Muscle layer of colon (tissue), 2 donors: ENCODE results near the gene CDC42BPB.

Experiments
- H3K27ac ChIP-seq: one replicate; pipeline ENCODE4 v1.7.0; 2013; ENCODE audit warnings: low read depth, mild to moderate bottlenecking, low read length, moderate library complexity
- H3K27me3 ChIP-seq, 2 donors: one replicate each; pipeline ENCODE4 v1.7.0; 2013; ENCODE audit warnings: low read length in 2 of 2, mild to moderate bottlenecking in 2 of 2; ENCODE audit not compliant: insufficient read depth in 2 of 2, control insufficient read depth in 1 of 2
- H3K36me3 ChIP-seq: one replicate; pipeline ENCODE4 v1.7.0; 2013; ENCODE audit warnings: mild to moderate bottlenecking, low read length; ENCODE audit not compliant: insufficient read depth
- H3K4me1 ChIP-seq: one replicate; pipeline ENCODE4 v1.7.0; 2013; ENCODE audit warnings: mild to moderate bottlenecking, low read length; ENCODE audit not compliant: insufficient read depth
- H3K4me3 ChIP-seq, 2 donors: one replicate each; pipeline ENCODE4 v1.7.0; 2013; ENCODE audit warnings: low read length in 2 of 2, low read depth in 1 of 2, mild to moderate bottlenecking in 1 of 2, moderate library complexity in 1 of 2
- H3K9ac ChIP-seq: one replicate; pipeline ENCODE4 v1.7.0; 2013; ENCODE audit warnings: low read length
- H3K9me3 ChIP-seq: one replicate; pipeline ENCODE4 v1.7.0; 2013; ENCODE audit warnings: mild to moderate bottlenecking, low read length
- donor health status: abdominal sarcoma.
- donor health status: Adenocarcinoma of cecum.

The CDC42BPB gene

DNA sequence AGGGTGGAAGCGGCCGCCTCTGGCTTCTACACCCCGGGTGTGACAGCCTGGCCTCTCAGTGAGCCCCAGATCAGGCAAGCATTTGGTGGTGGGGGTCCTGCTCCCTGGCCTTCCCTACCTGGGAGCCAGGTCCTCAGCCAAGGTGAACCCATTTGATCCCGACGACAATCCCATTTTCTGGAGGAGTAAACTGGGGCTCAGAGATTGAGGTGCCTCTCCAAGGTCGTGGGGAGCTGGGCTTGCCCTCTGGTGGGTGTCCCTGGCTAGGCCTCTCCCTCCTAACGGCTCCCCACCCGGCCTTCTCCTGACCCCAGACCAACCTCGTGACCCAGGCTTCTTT is 34.5 kb upstream of the CDC42BPB start:
- peak overlapping the region; percentile 14 to 54 for H3K4me3 ChIP-seq
- H3K27ac ChIP-seq, result no peak overlapping the region
- peaks cover 0 to 8% of the 10 kb centered on the region in 2 donors for H3K27me3 ChIP-seq
- no peaks in the 10 kb centered on the region for H3K9me3 ChIP-seq
- peaks cover 3% of the 10 kb centered on the region for H3K4me1 ChIP-seq
- H3K9ac ChIP-seq, result no peak overlapping the region
- H3K36me3 ChIP-seq, result no peaks in the 10 kb centered on the region

GRCh38 chr14:103091041-103091882 is 33.9 kb upstream of the CDC42BPB start:
- no peak overlapping the region for H3K9ac ChIP-seq
- peaks cover 0 to 8% of the 10 kb centered on the region in 2 donors for H3K27me3 ChIP-seq
- H3K4me1 ChIP-seq, result peaks cover 3% of the 10 kb centered on the region
- no peaks in the 10 kb centered on the region for H3K9me3 ChIP-seq
- peak overlapping the region; percentile 14 to 54 for H3K4me3 ChIP-seq
- H3K27ac ChIP-seq, result no peak overlapping the region
- no peaks in the 10 kb centered on the region for H3K36me3 ChIP-seq

- H3K36me3 ChIP-seq, result no peaks in the 10 kb centered on the region
- no peak overlapping the region for H3K9ac ChIP-seq
- no peak overlapping the region for H3K27ac ChIP-seq
- H3K9me3 ChIP-seq, result no peaks in the 10 kb centered on the region
- H3K27me3 ChIP-seq, result peaks cover 0 to 12% of the 10 kb centered on the region in 2 donors
- peak overlapping the region in 1 of 2 donors; percentile 14 for H3K4me3 ChIP-seq
- peaks cover 3% of the 10 kb centered on the region for H3K4me1 ChIP-seq
These were observed 33.2 kb upstream of the CDC42BPB start for GRCh38 chr14:103090481-103091020.

- peaks cover 3% of the 10 kb centered on the region for H3K4me1 ChIP-seq
- no peak overlapping the region for H3K9ac ChIP-seq
- H3K27me3 ChIP-seq, result peaks cover 0 to 21% of the 10 kb centered on the region in 2 donors
- H3K4me3 ChIP-seq, result no peak overlapping the region
- no peaks in the 10 kb centered on the region for H3K9me3 ChIP-seq
- H3K36me3 ChIP-seq, result no peaks in the 10 kb centered on the region
- H3K27ac ChIP-seq, result no peak overlapping the region
These were observed 32.3 kb upstream of the CDC42BPB start for GRCh38 chr14:103089386-103090335.

GRCh38 chr14:103088921-103089320 is 31.6 kb upstream of the CDC42BPB start:
- no peak overlapping the region for H3K27ac ChIP-seq
- H3K27me3 ChIP-seq, result peaks cover 0 to 29% of the 10 kb centered on the region in 2 donors
- peaks cover 3% of the 10 kb centered on the region for H3K4me1 ChIP-seq
- no peak overlapping the region for H3K9ac ChIP-seq
- H3K4me3 ChIP-seq, result no peak overlapping the region
- no peaks in the 10 kb centered on the region for H3K36me3 ChIP-seq
- no peaks in the 10 kb centered on the region for H3K9me3 ChIP-seq

DNA sequence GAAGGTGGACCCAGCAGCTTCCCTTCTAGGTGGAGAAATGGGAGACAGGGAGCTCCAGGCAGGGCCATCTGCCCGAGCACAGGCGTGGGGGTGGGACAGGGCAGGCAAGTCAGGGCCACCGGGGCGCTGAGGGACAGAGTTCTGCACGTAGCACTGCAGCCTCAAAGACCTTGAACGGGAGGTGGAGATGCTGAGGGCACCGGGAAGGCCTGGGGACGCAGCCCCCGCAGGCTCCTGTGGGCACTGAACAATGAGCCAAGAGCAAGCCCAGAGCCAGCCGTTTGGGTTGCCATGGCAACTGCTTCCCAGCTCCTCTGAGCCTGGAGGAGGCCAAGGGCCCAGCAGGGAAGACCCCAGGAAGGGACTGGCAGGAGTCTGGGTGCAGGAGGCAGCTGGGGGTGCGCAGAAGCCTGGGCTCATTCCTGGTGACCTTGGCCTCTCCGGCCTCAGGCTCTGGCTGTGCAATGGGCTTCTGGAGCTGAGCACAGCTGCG is 30.0 kb upstream of the CDC42BPB start:
- no peak overlapping the region for H3K27ac ChIP-seq
- peaks cover 0 to 36% of the 10 kb centered on the region in 2 donors for H3K27me3 ChIP-seq
- no peak overlapping the region for H3K4me3 ChIP-seq
- H3K36me3 ChIP-seq, result no peaks in the 10 kb centered on the region
- no peaks in the 10 kb centered on the region for H3K9me3 ChIP-seq
- H3K4me1 ChIP-seq, result peaks cover 3% of the 10 kb centered on the region
- no peak overlapping the region for H3K9ac ChIP-seq

GRCh38 chr14:103086771-103087342 is 29.5 kb upstream of the CDC42BPB start:
- H3K9ac ChIP-seq, result no peak overlapping the region
- peaks cover 3% of the 10 kb centered on the region for H3K4me1 ChIP-seq
- H3K9me3 ChIP-seq, result no peaks in the 10 kb centered on the region
- H3K4me3 ChIP-seq, result no peak overlapping the region
- no peak overlapping the region for H3K27ac ChIP-seq
- peaks cover 0 to 36% of the 10 kb centered on the region in 2 donors for H3K27me3 ChIP-seq
- no peaks in the 10 kb centered on the region for H3K36me3 ChIP-seq

DNA sequence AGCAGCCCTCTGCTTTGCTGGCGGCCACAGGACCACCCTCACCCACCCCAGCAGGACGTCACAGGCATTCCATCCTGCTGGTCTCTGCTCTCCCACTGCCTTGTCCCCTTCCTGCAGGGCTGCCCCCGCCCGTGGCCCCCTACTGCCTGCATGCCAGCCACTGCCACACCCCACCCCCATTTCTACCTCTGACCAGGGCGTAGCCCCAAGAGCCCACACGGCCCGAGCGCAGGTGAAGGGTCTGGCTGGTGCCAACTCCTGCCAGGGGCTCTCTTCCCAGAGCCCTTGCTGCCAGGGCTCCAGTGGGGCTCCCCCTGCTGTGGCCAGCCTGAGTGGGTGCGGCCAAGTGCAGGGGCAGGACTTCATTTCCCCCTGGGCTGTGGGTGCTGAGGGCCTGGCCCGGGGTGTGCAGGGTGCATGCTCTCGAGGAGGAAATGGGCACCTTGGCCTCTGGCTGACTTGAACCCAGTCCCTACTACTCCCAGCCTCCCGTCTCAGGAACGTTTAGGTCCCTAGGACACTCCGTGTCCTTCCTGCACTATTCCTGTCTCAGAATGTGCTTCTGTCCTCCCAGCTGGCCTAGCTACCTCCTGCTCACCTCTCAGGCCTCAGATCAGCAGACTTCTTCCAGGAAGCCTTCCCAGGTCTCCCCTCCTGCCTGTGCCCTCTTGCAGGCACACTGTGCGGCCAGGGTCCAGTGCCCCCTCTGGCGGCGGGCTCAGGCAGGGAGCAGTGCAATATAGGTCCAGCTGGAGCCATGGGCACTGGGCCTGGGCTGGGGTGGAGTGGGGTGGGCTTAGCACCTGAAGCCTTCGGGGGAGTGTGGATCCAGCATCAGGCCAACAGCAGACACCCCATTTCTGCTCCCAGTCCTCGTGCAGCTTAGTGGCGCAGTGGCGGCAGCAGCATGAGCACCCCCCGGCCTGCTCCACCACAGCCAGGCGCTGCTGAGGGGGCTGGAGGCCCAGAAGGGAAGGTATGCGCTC is 28.1 kb upstream of the CDC42BPB start:
- Histone ChIP-seq H3K36me3 (no peaks in the 10 kb centered on the region), H3K27me3 (peaks cover 0 to 28% of the 10 kb centered on the region in 2 donors)

DNA sequence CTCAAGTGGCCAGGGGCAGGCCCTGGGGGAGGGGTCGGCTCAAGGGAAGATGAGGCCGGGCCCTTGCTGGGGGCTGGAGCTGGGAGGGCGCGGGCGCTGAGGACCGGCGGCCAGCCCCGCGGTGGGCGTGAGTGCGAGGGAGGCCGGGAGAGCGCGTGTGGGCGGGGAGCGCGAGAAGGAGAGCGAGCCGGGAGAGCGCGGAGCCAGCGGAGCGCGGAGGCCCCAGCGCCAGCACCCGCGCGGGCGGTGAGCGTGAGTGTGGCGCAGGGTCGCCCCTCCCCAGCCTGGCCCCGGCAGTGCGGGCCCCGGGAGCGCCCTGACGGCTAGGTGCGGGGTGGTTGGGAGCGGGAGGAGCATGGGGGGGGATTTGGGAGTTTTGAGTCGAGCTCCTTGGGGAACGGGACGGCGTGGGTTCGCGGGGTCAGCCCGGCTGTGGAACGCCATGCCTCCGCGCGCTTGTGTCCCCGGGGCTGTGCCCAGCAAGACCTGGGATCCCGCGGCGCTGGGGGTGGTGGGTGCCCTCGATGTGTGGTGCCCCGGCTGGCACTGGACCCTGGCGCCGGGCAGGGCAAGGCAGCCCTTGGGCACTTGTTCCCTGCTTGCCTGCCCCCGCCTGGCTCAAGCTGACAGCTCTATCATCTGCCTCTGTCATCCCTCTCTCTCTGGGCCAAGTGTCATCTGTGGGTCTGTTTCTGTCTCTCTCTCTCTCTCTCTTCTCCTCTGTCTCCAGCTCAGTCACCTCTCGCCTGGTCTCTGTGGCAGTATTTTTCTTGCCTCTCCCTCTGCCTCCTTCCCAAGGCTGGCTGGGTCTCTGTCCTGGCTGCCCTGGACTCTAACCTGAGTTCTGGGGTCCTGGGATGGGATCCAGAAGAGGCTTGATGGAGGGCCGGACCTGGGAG is 26.9 kb upstream of the CDC42BPB start, which contains the start of gene LBHD2:
LBHD2 (plus strand) TSS at position 190 of the 899 bp plus-strand sequence. CDS start 1,803 bp downstream, outside the sequence.
- Histone ChIP-seq H3K9ac (no peak within 1 kb of the TSS), H3K27ac (no peak within 1 kb of the TSS), H3K4me1 (no peaks in the 10 kb centered on the region), H3K36me3 (no peaks in the 10 kb centered on the region), H3K4me3 (peak within 1 kb of the TSS in 1 of 2 donors; percentile 38), H3K27me3 (peaks cover 0 to 28% of the 10 kb centered on the region in 2 donors), H3K9me3 (no peaks in the 10 kb centered on the region)

More for the DNA sequence above, 28.1 kb upstream of the CDC42BPB start:
- Histone ChIP-seq H3K27ac (no peak overlapping the region), H3K9ac (no peak overlapping the region), H3K4me3 (no peak overlapping the region), H3K9me3 (no peaks in the 10 kb centered on the region), H3K4me1 (no peaks in the 10 kb centered on the region)
